Measurements from ENCODE around the gene BST1. TPM values are rescaled to one million over a fixed set of nuclear protein-coding genes. Genes with fewer than 3 reads are reported as not detected.

BST1 gene
- total RNA-seq, 3 donors from 2014 or later: 4.7 to 14.6 (median 6.9) TPM

DNA sequence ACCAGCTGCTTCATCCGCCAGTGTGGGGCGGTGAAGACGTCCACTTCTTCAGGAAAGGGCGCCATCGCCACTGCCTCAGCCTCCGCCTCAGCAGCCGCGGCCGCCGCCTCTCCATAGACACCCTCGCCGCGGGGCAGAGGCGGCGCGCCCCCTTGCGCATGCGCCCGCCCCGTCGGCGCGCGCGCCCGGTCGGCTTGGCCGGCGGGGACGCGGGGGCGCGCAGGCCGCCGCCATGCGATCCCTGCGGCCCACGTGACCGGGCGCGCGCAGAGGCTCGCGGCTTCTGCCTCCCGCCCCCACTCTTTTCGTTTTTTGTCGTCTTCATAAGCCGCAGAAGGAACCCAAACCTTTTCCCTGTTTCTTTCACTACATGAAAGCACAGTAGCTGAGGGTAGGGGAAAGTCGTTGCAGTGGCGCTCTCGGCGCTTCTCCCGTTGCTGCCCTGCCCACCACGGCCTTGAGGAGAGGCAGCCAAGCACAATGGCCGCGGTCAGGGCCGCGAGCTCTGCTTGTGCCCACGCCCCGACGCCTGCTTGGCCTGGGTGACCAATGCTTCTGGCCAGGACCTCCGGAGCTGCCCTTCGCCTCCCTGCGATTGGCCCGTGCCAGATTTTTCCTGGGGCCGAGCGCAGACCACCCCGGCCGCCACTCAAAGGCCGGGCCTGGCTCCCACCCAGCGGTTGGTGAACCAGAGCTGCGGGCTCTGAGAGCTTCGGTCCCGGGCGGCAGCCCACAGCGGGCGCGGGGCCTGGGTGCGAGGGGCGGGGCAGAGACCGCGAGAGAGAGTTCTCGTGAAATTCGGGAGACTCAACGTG lies 47.4 kb upstream of the BST1 start, which contains the start of gene FBXL5:
FBXL5 (minus strand) TSS at position 135 of the 815 bp plus-strand sequence; CDS start at position 65, 70 bp downstream.
- Histone ChIP-seq H3K36me3 (ENCODE audit: low read depth) (no peaks in the 10 kb centered on the region), H3K4me3 (peak within 1 kb of the TSS; percentile 80), H3K9me3 (no peaks in the 10 kb centered on the region), H3K4me1 (ENCODE audit: low read depth) (peaks cover 30% of the 10 kb centered on the region)
- TF ChIP-seq CTCF (IDR thresholded peaks at IDR 0.05): no peak
- peak; percentile 84 to 89 (median 86) for DNase-seq
- ATAC-seq: peak; percentile 96
- intact Hi-C loops (cut with DNase I, micrococcal nuclease): loop anchor here in 1 of 2 donors (10.0 kb wide), 1 partner anchor 181 kb away; no protein-coding TSS in a partner anchor

DNA sequence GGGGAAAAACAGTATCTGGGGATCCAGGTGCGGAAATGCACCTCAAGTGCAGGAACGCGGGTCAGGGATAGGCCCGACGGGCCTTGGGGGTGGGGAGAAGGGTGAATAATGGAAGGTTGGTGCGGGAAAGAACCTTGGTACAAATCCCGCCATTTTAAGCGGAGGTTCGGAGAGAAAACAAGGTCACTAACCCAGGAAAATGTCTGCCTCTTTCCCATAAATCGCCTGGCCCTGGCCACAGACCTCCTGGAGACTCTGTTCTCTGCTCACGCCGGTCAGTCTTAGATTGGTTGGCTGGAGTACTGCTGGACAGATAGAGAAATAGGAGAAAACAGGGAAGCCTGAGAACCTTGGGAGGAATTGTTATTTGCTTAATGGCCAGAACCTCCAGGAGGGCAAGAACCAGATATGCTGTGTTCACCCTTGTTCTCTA lies 46.8 kb upstream of the BST1 start:
- ATAC-seq: no peak

GRCh38 chr4:15657366-15657765 lies 45.5 kb upstream of the BST1 start:
- TF ChIP-seq CTCF (IDR thresholded peaks at IDR 0.05): no peak
- peaks cover 16% of the 10 kb centered on the region for H3K4me1 ChIP-seq (ENCODE audit: low read depth)
- DNase-seq (no peak), ATAC-seq (no peak)
- intact Hi-C loops (cut with DNase I, micrococcal nuclease): loop anchor here in 1 of 2 donors (10.0 kb wide), 1 partner anchor 183 kb away; no protein-coding TSS in a partner anchor
- no peaks in the 10 kb centered on the region for H3K36me3 ChIP-seq (ENCODE audit: low read depth)
- no peaks in the 10 kb centered on the region for H3K9me3 ChIP-seq
- H3K4me3 ChIP-seq: no peak overlapping the region

More for the DNA sequence above, 46.8 kb upstream of the BST1 start:
- Histone ChIP-seq H3K36me3 (ENCODE audit: low read depth) (no peaks in the 10 kb centered on the region), H3K4me1 (ENCODE audit: low read depth) (peaks cover 26% of the 10 kb centered on the region), H3K9me3 (no peaks in the 10 kb centered on the region), H3K4me3 (no peak overlapping the region)
- no peak for DNase-seq
- TF ChIP-seq CTCF (IDR thresholded peaks at IDR 0.05): no peak
- intact Hi-C loops (cut with DNase I, micrococcal nuclease): loop anchor here in 1 of 2 donors (10.0 kb wide), 1 partner anchor 181 kb away; no protein-coding TSS in a partner anchor

DNA sequence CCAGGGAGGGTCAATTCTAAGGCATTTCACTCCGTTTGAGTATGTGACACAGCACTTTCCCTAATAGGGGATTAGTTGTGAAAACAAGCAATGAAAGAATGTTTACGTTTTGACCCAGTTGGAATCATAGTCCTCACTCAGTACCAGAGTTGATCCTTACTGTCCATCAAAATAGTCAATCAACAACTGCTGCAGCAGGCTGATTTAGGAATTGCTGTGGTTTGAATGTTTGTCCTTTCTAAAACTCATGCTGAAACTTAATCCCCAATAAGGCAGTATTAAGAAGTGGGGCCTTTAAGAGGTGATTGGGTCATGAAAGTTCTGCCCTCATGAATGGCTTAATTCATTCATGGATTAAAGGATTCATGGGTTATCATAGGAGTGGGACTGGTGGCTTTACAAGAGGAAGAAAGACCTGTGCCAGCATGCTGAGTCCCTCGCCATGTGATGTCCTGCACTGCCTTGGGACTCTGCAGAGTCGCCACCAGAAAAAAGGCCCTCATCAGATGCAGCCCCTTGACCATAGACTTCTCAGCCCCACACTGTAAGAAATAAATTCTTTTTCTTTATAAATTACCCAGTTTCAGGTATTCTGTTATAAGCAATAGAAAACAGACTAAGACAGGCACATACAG lies 44.6 kb upstream of the BST1 start:
- no peaks in the 10 kb centered on the region for H3K36me3 ChIP-seq (ENCODE audit: low read depth)
- DNase-seq (no peak), ATAC-seq (no peak)
- H3K4me1 ChIP-seq (ENCODE audit: low read depth): peaks cover 9% of the 10 kb centered on the region
- intact Hi-C loops (cut with DNase I, micrococcal nuclease): loop anchor here in 1 of 2 donors (10.0 kb wide), 1 partner anchor 183 kb away; no protein-coding TSS in a partner anchor
- TF ChIP-seq CTCF (IDR thresholded peaks at IDR 0.05): no peak
- H3K4me3 ChIP-seq: no peak overlapping the region
- no peaks in the 10 kb centered on the region for H3K9me3 ChIP-seq

- DNase-seq (no peak), ATAC-seq (no peak)
- intact Hi-C loops (cut with DNase I, micrococcal nuclease): loop anchor here in 1 of 2 donors (10.0 kb wide), 1 partner anchor 184 kb away; no protein-coding TSS in a partner anchor
- Histone ChIP-seq H3K4me3 (no peak overlapping the region), H3K4me1 (ENCODE audit: low read depth) (peaks cover 4% of the 10 kb centered on the region), H3K36me3 (ENCODE audit: low read depth) (no peaks in the 10 kb centered on the region), H3K9me3 (no peaks in the 10 kb centered on the region)
- TF ChIP-seq CTCF (IDR thresholded peaks at IDR 0.05): no peak
Measured at GRCh38 chr4:15658781-15659180, 44.1 kb upstream of the BST1 start.

All from mucosa of descending colon (tissue), 3 donors.